Measurements from ENCODE around the gene LMF1. TPM values are rescaled to one million over a fixed set of nuclear protein-coding genes. Genes with fewer than 3 reads are reported as not detected.

The LMF1 gene
- 40.4 TPM for total RNA-seq

DNA sequence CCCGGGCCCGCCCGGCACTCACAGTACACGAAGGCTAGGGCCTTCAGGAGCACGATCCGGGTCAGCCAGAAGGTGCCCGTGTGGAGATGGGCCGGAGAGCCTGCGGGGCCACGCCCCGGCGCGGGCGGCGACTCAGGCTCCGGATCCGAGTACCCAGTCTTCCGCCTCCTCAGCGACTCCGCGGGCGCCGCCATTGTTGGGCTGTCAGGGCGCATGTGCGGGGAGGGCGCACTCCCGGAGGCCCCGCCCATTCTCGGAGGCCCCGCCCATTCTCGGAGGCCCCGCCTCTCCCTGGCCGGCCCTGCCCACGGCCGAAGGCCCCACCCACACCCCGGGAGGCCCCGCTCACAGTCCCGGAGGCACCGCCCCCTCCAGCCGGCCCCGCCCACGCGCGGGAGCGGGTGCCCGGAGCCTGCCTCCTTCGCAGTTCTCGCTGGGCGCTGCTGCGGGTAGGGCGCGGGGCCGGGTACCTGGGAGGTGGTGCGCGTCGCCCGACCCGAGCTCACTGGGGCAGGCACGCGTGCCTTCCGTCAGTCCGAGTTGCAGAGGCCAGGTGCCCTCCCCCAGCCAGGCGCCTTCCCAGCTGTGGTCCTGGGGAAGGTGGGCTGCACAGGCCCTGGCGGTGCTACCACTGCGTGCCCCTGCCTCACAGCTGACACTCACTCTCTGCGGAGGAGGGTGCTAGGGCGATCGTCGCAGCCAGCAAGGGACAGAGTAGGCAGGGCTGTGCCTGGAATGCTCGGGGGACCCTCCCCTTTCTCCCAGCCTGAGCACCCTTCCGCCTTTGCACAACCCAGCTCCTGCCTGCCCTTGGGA is at the start of gene LMF1:
Gene LMF1 (minus strand): TSS at position 219 of the 816 bp plus-strand sequence. CDS start 4 bp downstream, at position 215.

DNA sequence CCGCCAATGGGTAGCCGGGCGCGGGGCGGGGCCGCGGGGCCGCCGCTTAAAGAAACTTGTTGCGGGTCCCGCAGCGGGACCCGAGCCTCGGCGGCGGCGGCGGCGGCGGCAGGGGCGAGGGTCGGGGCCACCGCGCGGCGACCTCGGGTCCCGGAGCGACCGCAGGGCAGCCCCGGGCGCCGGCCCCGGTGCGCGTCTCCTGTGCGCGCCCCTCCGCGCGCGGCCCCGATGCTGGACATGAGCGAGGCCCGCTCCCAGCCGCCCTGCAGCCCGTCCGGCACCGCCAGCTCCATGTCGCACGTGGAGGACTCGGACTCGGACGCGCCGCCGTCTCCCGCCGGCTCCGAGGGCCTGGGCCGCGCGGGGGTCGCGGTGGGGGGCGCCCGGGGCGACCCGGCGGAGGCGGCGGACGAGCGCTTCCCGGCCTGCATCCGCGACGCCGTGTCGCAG is 10.9 kb upstream of the LMF1 start, which contains the start of gene SOX8:
Gene SOX8 (plus strand): TSS at position 76 of the 450 bp plus-strand sequence. CDS start 153 bp downstream, at position 229.

Other genes with a start within 250 kb of the LMF1 start
- gene ANTKMT, start 249.8 kb downstream of the LMF1 start, total RNA-seq, result 19.9 TPM
- gene CCDC78, start 244.5 kb downstream of the LMF1 start, total RNA-seq, result 0.93 TPM
- 4.5 TPM for gene HAGHL, start 243.9 kb downstream of the LMF1 start, total RNA-seq
- gene CIAO3, start 230.0 kb downstream of the LMF1 start, total RNA-seq, result 47.6 TPM
- gene MSLN, start 210.2 kb downstream of the LMF1 start, total RNA-seq, result 11.8 TPM
- 17.9 TPM for gene RPUSD1, start 182.6 kb downstream of the LMF1 start, total RNA-seq
- gene CHTF18, start 182.4 kb downstream of the LMF1 start, total RNA-seq, result 25.5 TPM
- gene GNG13, start 170.2 kb downstream of the LMF1 start, total RNA-seq, result not detected
- gene SOX8, start 10.8 kb upstream of the LMF1 start, total RNA-seq, result 8.5 TPM
- gene SSTR5, start 101.8 kb upstream of the LMF1 start, total RNA-seq, result 0.82 TPM
- gene C1QTNF8, start 125.3 kb upstream of the LMF1 start, total RNA-seq, result not detected
- gene CACNA1H, start 182.1 kb upstream of the LMF1 start, total RNA-seq, result 32.3 TPM